Panc1 (cell line): ENCODE measurements around the gene NTRK2. TPM values are rescaled to one million over a fixed set of nuclear protein-coding genes. Genes with fewer than 3 reads are reported as not detected.

Experiments used
- ATAC-seq: fragments of 200-7000 bp; cut with Tn5 transposase; 2 replicates; pipeline ENCODE4 v1.9.1; 2020; ENCODE audit warnings: mild to moderate bottlenecking, moderate library complexity
- BruUV-seq: library from RNA; stranded (reverse); fragments of 400-500 nt; replicated peaks from 2 replicates; lab custom pipeline; 2021; lab: Mats Ljungman, UMichigan
- CTCF ChIA-PET: fragments of 300-600 bp; sonication (Branson Sonifier 250); formaldehyde crosslinking; loops from one replicate; lab custom pipeline; 2022; ENCODE audit warnings: antibody characterized with exemption; lab: Charles Lee
- POLR2A ChIA-PET: fragments of 300-600 bp; sonication (Branson Sonifier 250); formaldehyde crosslinking; loops from one replicate; lab custom pipeline; 2022; ENCODE audit warnings: antibody characterized with exemption; lab: Charles Lee
- DNase-seq: peaks from one replicate; pipeline ENCODE4 v3.0.0-alpha.2; 2010; ENCODE audit warnings: low read depth, low spot score
- H3K27ac ChIP-seq: 2 replicates; pipeline ENCODE4 v1.5.1; 2011; ENCODE audit warnings: mild to moderate bottlenecking, low read length, inconsistent platforms
- H3K27me3 ChIP-seq: fragments of 200-500 bp; sonication (Bioruptor generic); 2 replicates; pipeline ENCODE4 v1.6.0; 2014; ENCODE audit warnings: low read length, inconsistent platforms; ENCODE audit not compliant: control insufficient read depth, insufficient read depth
- H3K36me3 ChIP-seq: fragments of 200-500 bp; sonication (Bioruptor generic); 2 replicates; pipeline ENCODE4 v1.5.1; 2014; ENCODE audit warnings: inconsistent platforms, mild to moderate bottlenecking, low read length, moderate library complexity; ENCODE audit not compliant: control insufficient read depth, insufficient read depth
- H3K4me1 ChIP-seq: 2 replicates; pipeline ENCODE4 v1.5.1; 2011; ENCODE audit warnings: inconsistent platforms, mild to moderate bottlenecking, low read length, moderate library complexity; ENCODE audit not compliant: control insufficient read depth, insufficient read depth
- H3K4me3 ChIP-seq, 2 experiments: 2 replicates each; pipeline ENCODE4 v1.5.1; 2011 to 2012; ENCODE audit warnings: low read depth in 2 of 2, low read length in 2 of 2, mild to moderate bottlenecking in 2 of 2, inconsistent platforms in 1 of 2, moderate library complexity in 1 of 2
- H3K9me3 ChIP-seq: fragments of 200-500 bp; sonication (Bioruptor generic); 2 replicates; pipeline ENCODE4 v1.5.1; 2014; ENCODE audit warnings: low read depth, mild to moderate bottlenecking, inconsistent platforms, low read length, moderate library complexity; ENCODE audit not compliant: control insufficient read depth, insufficient read depth
- CTCF ChIP-seq: fragments of 450-650 bp; IDR thresholded peaks from 2 replicates; pipeline ENCODE4 v1.5.1; 2017; ENCODE audit warnings: mild to moderate bottlenecking
- POLR2AphosphoS5 ChIP-seq: IDR thresholded peaks from 2 replicates; pipeline ENCODE4 v1.6.1; 2012; ENCODE audit warnings: mild to moderate bottlenecking, low read depth, low read length, moderate library complexity
- SIN3A ChIP-seq: IDR thresholded peaks from 2 replicates; pipeline ENCODE4 v1.6.1; 2012; ENCODE audit warnings: low read depth, mild to moderate bottlenecking, low read length, moderate library complexity, borderline replicate concordance; ENCODE audit not compliant: insufficient read depth
- TCF7L2 ChIP-seq: IDR thresholded peaks from 2 replicates; pipeline ENCODE4 v1.6.1; 2011; ENCODE audit warnings: mild to moderate bottlenecking, low read depth, low read length, inconsistent platforms
- in situ Hi-C: cut with HindIII; loops from 2 replicates; pipeline ENCODE4 v1.10.0; 2016; ENCODE audit warnings: low sequenced_read_pairs, low pct_unique_long_range_greater_than_20kb
- intact Hi-C: fragments of 100-400 bp; cut with micrococcal nuclease; formaldehyde crosslinking; loops from one replicate; pipeline ENCODE4 v1.10.0; 2022; ENCODE audit not compliant: unreplicated experiment
- total RNA-seq: library from RNA; stranded (reverse); gene quantifications from one replicate; pipeline ENCODE4 v1.2.1, GENCODE V29; 2021; ENCODE audit not compliant: unreplicated experiment
- TF ChIP-seq, protein P1 (sequence below), 2 experiments: IDR thresholded peaks; 2 replicates each; pipeline ENCODE4 v1.6.1; 2011 to 2012; ENCODE audit warnings: low read depth in 2 of 2, control low read depth in 1 of 2, low read length in 1 of 2, mild to moderate bottlenecking in 1 of 2, moderate library complexity in 1 of 2; ENCODE audit not compliant: insufficient read depth in 1 of 2

Gene NTRK2
- total RNA-seq, 1 experiment from 2014 or later, result 0.23 TPM

DNA sequence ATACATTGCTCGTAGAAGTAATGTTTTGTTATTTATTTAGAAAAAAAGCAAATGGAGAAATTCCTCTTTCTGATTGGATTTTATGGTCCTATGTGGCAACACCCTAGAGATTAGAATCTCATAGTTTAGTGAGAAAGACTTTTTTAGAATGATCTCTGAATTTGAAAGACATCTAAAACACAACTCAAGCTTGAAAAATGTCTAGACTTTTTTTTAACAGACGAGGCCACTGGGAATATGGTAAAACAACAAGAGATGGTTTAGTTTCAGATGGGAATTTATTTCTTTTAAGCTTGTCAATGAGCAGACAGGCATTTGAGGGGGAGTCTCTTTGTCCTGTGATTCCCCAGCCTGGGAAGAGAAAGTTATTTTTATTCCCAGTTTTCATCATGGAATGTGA, 122.1 kb downstream of the NTRK2 start:
- no peak for DNase-seq
- no peak for ATAC-seq
- ChIA-PET POLR2A (no interaction called here), CTCF (no interaction called here)
- intact Hi-C loops, result no loop called here
- no peak overlapping the region for H3K4me3 ChIP-seq
- BruUV-seq, result no TSS peak
- no peak overlapping the region for H3K27ac ChIP-seq
- H3K9me3 ChIP-seq, result no peaks in the 10 kb centered on the region
- TF ChIP-seq SIN3A (no peak), CTCF (no peak), POLR2AphosphoS5 (no peak)
- in situ Hi-C loops, result no loop called here
- no peaks in the 10 kb centered on the region for H3K27me3 ChIP-seq
- no peaks in the 10 kb centered on the region for H3K36me3 ChIP-seq
- H3K4me1 ChIP-seq, result no peaks in the 10 kb centered on the region

DNA sequence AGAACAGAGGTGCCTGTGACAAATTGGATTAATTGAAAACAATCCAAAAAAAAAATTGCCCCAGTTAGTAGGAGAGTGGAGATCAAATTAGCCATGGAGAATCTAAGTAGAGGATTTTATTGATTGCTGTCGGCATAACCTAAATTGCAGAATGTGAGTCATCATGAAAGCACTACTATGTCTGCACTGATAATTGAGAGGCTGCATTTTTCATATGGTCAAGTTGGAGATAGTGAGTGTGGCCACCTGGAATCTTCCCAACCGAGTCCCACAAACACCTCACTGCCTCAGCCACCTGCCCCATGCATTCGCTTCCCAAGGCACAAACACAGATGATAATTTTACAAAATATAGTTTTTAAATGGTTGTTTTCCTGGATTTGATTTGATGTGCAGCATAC, 123.7 kb downstream of the NTRK2 start:
- intact Hi-C loops, result no loop called here
- H3K27me3 ChIP-seq, result no peaks in the 10 kb centered on the region
- no peak overlapping the region for H3K27ac ChIP-seq
- POLR2A ChIA-PET, result interaction anchor here (0.7 kb wide), 1 partner anchor 64 kb away, joined by 4 read pairs; no protein-coding TSS in a partner anchor
- BruUV-seq, result no TSS peak
- no peaks in the 10 kb centered on the region for H3K36me3 ChIP-seq
- H3K4me1 ChIP-seq, result no peaks in the 10 kb centered on the region
- H3K9me3 ChIP-seq, result no peaks in the 10 kb centered on the region
- DNase-seq (no peak), ATAC-seq (no peak)
- CTCF ChIA-PET, result no interaction called here
- in situ Hi-C loops, result no loop called here
- TF ChIP-seq CTCF, result no peak
- no peak for TF ChIP-seq SIN3A
- TF ChIP-seq TCF7L2, result no peak
- no peak overlapping the region for H3K4me3 ChIP-seq

GRCh38 chr9:84794981-84795637, 125.6 kb downstream of the NTRK2 start:
- no peaks in the 10 kb centered on the region for H3K4me1 ChIP-seq
- H3K27me3 ChIP-seq, result no peaks in the 10 kb centered on the region
- DNase-seq (no peak), ATAC-seq (no peak)
- intact Hi-C loops (no loop called here), in situ Hi-C loops (no loop called here)
- H3K9me3 ChIP-seq, result no peaks in the 10 kb centered on the region
- H3K4me3 ChIP-seq, result no peak overlapping the region
- H3K27ac ChIP-seq, result no peak overlapping the region
- BruUV-seq, result no TSS peak
- TF ChIP-seq TCF7L2 (no peak), POLR2AphosphoS5 (no peak), SIN3A (no peak), CTCF (no peak)
- TF ChIP-seq, protein P1, sequence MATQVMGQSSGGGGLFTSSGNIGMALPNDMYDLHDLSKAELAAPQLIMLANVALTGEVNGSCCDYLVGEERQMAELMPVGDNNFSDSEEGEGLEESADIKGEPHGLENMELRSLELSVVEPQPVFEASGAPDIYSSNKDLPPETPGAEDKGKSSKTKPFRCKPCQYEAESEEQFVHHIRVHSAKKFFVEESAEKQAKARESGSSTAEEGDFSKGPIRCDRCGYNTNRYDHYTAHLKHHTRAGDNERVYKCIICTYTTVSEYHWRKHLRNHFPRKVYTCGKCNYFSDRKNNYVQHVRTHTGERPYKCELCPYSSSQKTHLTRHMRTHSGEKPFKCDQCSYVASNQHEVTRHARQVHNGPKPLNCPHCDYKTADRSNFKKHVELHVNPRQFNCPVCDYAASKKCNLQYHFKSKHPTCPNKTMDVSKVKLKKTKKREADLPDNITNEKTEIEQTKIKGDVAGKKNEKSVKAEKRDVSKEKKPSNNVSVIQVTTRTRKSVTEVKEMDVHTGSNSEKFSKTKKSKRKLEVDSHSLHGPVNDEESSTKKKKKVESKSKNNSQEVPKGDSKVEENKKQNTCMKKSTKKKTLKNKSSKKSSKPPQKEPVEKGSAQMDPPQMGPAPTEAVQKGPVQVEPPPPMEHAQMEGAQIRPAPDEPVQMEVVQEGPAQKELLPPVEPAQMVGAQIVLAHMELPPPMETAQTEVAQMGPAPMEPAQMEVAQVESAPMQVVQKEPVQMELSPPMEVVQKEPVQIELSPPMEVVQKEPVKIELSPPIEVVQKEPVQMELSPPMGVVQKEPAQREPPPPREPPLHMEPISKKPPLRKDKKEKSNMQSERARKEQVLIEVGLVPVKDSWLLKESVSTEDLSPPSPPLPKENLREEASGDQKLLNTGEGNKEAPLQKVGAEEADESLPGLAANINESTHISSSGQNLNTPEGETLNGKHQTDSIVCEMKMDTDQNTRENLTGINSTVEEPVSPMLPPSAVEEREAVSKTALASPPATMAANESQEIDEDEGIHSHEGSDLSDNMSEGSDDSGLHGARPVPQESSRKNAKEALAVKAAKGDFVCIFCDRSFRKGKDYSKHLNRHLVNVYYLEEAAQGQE (IDR thresholded peaks at IDR 0.05; ENCODE audit: insufficient read depth in 1 of 2, low read depth in 2 of 2, low read length in 1 of 2), result no peak
- POLR2A ChIA-PET, result interaction anchor here (0.7 kb wide), 1 partner anchor 19 kb away, joined by 7 read pairs; no protein-coding TSS in a partner anchor
- CTCF ChIA-PET, result interaction anchor here (0.7 kb wide), 1 partner anchor 356 kb away, joined by 3 read pairs; no protein-coding TSS in a partner anchor
- H3K36me3 ChIP-seq, result no peaks in the 10 kb centered on the region
